ENCODE data around the gene TNPO3. TPM values are rescaled to one million over a fixed set of nuclear protein-coding genes. Genes with fewer than 3 reads are reported as not detected.
"Not testable (repeated sequence)": the region's sequence is repeated elsewhere in the genome, so short reads cannot be mapped to it uniquely, and the experiment has no call there.

The TNPO3 gene
- total RNA-seq, 1 experiment from 2014 or later = 59.2 TPM

DNA sequence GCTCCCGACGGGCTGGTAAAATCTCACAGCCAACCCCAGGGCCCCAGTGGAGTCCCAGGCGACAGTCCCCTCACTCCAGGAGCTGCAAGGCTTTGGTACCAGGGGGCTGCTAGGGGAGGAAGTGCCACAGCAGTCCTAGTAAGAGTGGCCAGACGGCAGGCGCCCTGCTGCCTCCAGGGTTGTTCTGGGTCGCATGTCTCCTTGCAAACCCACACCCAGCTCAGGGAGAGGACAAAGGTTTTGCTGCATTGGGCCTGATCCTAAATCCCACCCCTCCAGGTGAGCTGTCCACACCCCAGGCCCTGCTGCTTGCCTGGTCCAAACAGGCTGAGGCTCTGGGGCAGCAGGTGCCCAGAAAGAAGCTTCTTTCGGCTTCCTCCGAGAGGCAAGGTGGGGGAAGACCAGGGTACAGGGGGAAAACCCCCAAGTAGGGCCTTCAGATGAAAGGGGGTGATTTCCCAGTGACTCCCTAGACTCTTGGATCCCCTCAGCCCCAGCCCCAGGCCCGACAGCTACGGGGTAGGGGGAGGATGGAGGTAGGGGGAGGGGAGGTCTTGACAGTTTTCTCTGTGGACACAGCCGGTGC is 140.3 kb downstream of the TNPO3 start:
- no TSS peak for BruUV-seq (replicated peaks)
- H3K9me2 ChIP-seq (ENCODE audit: insufficient read depth) = no peaks in the 10 kb centered on the region
- H3K27me3 ChIP-seq (ENCODE audit: insufficient read depth, low read depth) = peaks cover 14% of the 10 kb centered on the region
- H3K4me1 ChIP-seq (replicated peaks; ENCODE audit: insufficient read depth) = no peaks in the 10 kb centered on the region
- CTCF ChIA-PET = no interaction called here
- no peak overlapping the region for H3K27ac ChIP-seq
- no peaks in the 10 kb centered on the region for H3F3A ChIP-seq (ENCODE audit: insufficient read depth, low read depth)
- no peaks in the 10 kb centered on the region for H4K20me1 ChIP-seq (ENCODE audit: insufficient read depth)
- no peak for TF ChIP-seq EZH2 (IDR thresholded peaks at IDR 0.05; ENCODE audit: low read depth)
- TF ChIP-seq, protein P1, sequence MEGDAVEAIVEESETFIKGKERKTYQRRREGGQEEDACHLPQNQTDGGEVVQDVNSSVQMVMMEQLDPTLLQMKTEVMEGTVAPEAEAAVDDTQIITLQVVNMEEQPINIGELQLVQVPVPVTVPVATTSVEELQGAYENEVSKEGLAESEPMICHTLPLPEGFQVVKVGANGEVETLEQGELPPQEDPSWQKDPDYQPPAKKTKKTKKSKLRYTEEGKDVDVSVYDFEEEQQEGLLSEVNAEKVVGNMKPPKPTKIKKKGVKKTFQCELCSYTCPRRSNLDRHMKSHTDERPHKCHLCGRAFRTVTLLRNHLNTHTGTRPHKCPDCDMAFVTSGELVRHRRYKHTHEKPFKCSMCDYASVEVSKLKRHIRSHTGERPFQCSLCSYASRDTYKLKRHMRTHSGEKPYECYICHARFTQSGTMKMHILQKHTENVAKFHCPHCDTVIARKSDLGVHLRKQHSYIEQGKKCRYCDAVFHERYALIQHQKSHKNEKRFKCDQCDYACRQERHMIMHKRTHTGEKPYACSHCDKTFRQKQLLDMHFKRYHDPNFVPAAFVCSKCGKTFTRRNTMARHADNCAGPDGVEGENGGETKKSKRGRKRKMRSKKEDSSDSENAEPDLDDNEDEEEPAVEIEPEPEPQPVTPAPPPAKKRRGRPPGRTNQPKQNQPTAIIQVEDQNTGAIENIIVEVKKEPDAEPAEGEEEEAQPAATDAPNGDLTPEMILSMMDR (conservative IDR thresholded peaks at IDR 0.05) = no peak
- H3K36me3 ChIP-seq (ENCODE audit: low read depth) = no peaks in the 10 kb centered on the region
- no peak for DNase-seq
- no peaks in the 10 kb centered on the region for H3K79me2 ChIP-seq (ENCODE audit: low read depth)
- H3K4me2 ChIP-seq = no peak overlapping the region
- intact Hi-C loops (cut with micrococcal nuclease; ENCODE audit: unreplicated experiment) = no loop called here
- no peak overlapping the region for H2AFZ ChIP-seq
- POLR2A ChIA-PET (ENCODE audit: unreplicated experiment) = no interaction called here
- H3K4me3 ChIP-seq = no peak overlapping the region
- no peaks in the 10 kb centered on the region for H3K9me3 ChIP-seq (ENCODE audit: insufficient read depth, low read depth)

DNA sequence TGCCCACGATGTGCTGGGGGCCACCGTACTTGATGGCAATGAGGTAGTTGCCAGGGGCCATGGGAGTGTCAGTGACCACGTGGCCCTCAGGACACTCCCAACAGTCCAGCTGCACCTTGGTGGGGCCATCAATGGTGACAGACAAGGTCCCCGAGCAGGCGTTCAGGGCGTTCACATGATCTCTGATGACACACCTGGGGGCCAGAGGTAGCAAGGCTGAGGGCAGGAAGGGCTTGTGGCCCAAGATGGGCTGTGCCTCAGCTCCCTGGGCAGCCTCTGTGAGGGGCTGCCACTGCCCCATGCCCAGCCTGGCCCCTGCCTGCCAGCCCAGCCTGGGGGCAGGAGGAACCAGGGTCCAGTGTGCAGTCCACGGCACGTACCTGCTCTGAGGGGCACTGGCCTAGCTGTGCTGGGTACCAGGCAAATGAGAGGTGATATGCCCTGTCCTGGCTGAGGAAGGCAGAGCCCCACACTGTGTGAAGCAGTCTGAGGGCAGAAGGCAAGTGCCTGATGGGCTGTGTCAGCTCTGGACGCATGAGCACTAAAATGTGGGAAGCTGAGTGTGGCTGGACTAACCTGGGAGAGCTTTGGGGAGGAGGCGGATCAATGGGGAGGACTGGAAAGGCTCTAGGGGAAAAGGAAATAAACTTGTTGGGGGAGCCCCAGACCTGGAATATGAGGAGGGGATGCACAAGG is 140.9 kb downstream of the TNPO3 start:
- H3K4me3 ChIP-seq = no peak overlapping the region
- ChIA-PET CTCF (no interaction called here), POLR2A (ENCODE audit: unreplicated experiment) (no interaction called here)

DNA sequence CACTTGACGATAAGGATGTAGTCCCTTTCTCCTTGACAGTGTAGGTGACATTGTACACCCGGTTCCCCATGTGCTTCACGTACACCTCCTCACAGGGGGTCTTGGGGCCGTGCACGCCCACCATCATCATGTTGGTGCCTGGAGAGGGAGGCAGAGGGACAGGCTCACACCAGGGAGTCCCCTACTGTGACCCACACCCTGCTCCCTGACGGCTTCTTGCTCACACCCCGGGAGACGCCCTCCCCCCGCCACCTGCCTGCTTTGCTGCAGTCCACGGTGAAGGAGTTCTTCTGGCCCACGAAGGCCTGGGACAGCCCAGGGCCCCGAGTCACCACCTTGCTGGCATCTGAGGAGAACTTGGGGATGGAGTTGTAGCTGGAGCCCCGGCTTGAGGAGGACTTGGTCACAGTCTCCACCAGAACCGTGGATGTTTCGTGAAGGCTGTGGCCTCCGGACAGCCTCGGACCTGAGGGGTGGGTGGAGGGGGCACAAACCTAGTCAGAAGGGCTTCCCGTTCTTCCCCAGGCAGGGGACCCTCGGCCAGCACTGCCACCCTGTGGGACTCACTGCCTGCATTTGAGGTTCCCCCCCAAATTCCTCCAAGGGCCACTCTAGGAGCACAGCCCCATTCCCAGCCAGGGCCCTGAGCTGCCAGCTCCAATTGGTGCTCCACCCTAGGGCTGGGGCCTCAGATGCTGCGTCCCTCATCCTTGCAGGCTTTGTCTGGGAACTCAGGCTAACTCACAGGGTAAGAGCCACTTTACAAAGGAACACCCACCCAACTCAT is 142.0 kb downstream of the TNPO3 start:
- POLR2A ChIA-PET (ENCODE audit: unreplicated experiment); H3K79me2 ChIP-seq (ENCODE audit: low read depth); DNase-seq; H3K9me3 ChIP-seq (ENCODE audit: insufficient read depth, low read depth); H3K27ac ChIP-seq; H3K9me2 ChIP-seq (ENCODE audit: insufficient read depth); H3K36me3 ChIP-seq (ENCODE audit: low read depth); BruUV-seq (replicated peaks); H3K27me3 ChIP-seq (ENCODE audit: insufficient read depth, low read depth); H3F3A ChIP-seq (ENCODE audit: insufficient read depth, low read depth); H2AFZ ChIP-seq; H3K4me2 ChIP-seq; CTCF ChIA-PET; H3K4me3 ChIP-seq; intact Hi-C loops (cut with micrococcal nuclease; ENCODE audit: unreplicated experiment); H3K4me1 ChIP-seq (replicated peaks; ENCODE audit: insufficient read depth); H4K20me1 ChIP-seq (ENCODE audit: insufficient read depth): not testable (repeated sequence)

More for the DNA sequence above, 140.9 kb downstream of the TNPO3 start:
- Histone ChIP-seq H3K27ac (no peak overlapping the region), H3K27me3 (ENCODE audit: insufficient read depth, low read depth) (peaks cover 10% of the 10 kb centered on the region), H3K4me2 (no peak overlapping the region), H3K36me3 (ENCODE audit: low read depth) (no peaks in the 10 kb centered on the region), H3F3A (ENCODE audit: insufficient read depth, low read depth) (no peaks in the 10 kb centered on the region), H3K79me2 (ENCODE audit: low read depth) (no peaks in the 10 kb centered on the region), H4K20me1 (ENCODE audit: insufficient read depth) (no peaks in the 10 kb centered on the region), H3K4me1 (replicated peaks; ENCODE audit: insufficient read depth) (no peaks in the 10 kb centered on the region), H3K9me2 (ENCODE audit: insufficient read depth) (no peaks in the 10 kb centered on the region), H3K9me3 (ENCODE audit: insufficient read depth, low read depth) (no peaks in the 10 kb centered on the region), H2AFZ (no peak overlapping the region)
- no peak for TF ChIP-seq EZH2 (IDR thresholded peaks at IDR 0.05; ENCODE audit: low read depth)
- TF ChIP-seq, protein P1 (conservative IDR thresholded peaks at IDR 0.05) = no peak
- DNase-seq = no peak
- no TSS peak for BruUV-seq (replicated peaks)
- intact Hi-C loops (cut with micrococcal nuclease; ENCODE audit: unreplicated experiment) = no loop called here
